ENCODE results near the gene NFE2L2. TPM values are rescaled to one million over a fixed set of nuclear protein-coding genes. Genes with fewer than 3 reads are reported as not detected.

The NFE2L2 gene
- total and polyA plus RNA-seq, 9 of the 15 experiments (the other 6 are each of a cell fraction or from before 2014, with no cell fraction given), result 29.3 to 120 (median 59.3) TPM

DNA sequence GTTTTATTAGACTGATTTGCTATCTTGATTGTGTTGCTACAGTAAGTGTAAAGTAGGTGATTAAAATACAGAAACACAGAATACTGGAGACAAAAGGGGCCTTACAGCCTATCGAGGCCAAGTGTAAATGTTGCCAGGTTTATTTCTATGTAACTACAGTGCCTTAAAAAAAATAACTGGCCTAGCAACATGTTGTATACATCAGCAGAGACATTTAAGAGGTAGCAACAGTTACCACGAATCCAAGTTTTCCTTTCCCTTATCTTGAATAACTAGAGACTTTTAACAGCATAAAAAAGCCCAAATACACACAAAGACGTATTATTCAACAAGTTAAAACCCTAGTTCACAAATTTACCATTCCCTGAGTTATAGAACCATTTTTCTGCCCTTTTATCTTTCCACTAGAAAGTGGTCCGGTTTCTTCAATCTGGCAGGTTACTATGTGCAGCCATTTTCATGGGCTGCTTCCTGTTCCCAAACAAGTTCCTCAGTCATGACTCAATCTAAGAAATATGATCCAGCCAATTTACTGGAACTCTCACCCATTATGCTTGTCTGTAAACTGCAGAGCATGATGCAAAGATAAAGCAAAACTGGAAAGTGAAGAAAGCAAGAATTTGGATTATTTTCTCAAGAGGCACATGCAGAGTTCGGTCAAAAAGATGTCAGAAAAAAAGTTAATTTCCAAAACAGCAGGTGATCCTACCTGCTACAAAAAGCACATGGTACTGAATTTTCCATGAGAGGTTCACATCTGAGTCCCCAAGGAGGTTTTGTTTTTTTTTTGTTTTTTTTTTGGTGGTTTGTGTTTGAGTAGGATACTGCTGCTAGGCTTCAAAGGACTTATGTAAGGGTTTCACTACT, 22.2 kb downstream of the NFE2L2 start (continued):
- TF ChIP-seq, protein P1, sequence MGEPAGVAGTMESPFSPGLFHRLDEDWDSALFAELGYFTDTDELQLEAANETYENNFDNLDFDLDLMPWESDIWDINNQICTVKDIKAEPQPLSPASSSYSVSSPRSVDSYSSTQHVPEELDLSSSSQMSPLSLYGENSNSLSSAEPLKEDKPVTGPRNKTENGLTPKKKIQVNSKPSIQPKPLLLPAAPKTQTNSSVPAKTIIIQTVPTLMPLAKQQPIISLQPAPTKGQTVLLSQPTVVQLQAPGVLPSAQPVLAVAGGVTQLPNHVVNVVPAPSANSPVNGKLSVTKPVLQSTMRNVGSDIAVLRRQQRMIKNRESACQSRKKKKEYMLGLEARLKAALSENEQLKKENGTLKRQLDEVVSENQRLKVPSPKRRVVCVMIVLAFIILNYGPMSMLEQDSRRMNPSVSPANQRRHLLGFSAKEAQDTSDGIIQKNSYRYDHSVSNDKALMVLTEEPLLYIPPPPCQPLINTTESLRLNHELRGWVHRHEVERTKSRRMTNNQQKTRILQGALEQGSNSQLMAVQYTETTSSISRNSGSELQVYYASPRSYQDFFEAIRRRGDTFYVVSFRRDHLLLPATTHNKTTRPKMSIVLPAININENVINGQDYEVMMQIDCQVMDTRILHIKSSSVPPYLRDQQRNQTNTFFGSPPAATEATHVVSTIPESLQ (CRISPR knock-in tag; IDR thresholded peaks at IDR 0.05), result no peak
- TF ChIP-seq ZBED1 (IDR thresholded peaks at IDR 0.05) (no peak; the same call in 1 of the 2 replicates), POLR3G (IDR thresholded peaks at IDR 0.05; ENCODE audit: extremely low read depth, insufficient read length, insufficient replicate concordance) (no peak), KLF10 (CRISPR knock-in tag; IDR thresholded peaks at IDR 0.05) (no peak), SREBF1 (IDR thresholded peaks at IDR 0.05; ENCODE audit: borderline replicate concordance, low read depth, low read length) (no peak), ZNF764 (CRISPR knock-in tag; IDR thresholded peaks at IDR 0.05; ENCODE audit: low read depth) (no peak), TOE1 (IDR thresholded peaks at IDR 0.05; ENCODE audit: borderline replicate concordance) (0 out of 2 replicates have a peak, but pooled peaks have one; percentile 12), TOE1 (CRISPR knock-in tag; IDR thresholded peaks at IDR 0.05; ENCODE audit: borderline replicate concordance, low read depth) (no peak), MAFG (tag; conservative IDR thresholded peaks at IDR 0.05) (no peak; the same call in 1 of the 2 replicates), ZKSCAN3 (CRISPR knock-in tag; IDR thresholded peaks at IDR 0.05) (no peak), NCOR1 (IDR thresholded peaks at IDR 0.05) (peak; percentile 67), SP2 (IDR thresholded peaks at IDR 0.05; ENCODE audit: extremely low read depth, low read depth, low read length, poor library complexity, severe bottlenecking) (no peak), BHLHE40 (IDR thresholded peaks at IDR 0.05; ENCODE audit: low read length) (peak; percentile 40; the same call in 1 of the 2 replicates), ZNF586 (CRISPR knock-in tag; conservative IDR thresholded peaks at IDR 0.05) (no peak), KLF16 (IDR thresholded peaks at IDR 0.05) (no peak), ESRRB (CRISPR knock-in tag; IDR thresholded peaks at IDR 0.05; ENCODE audit: borderline replicate concordance) (no peak), GTF2A2 (tag; IDR thresholded peaks at IDR 0.05) (no peak), ZNF445 (CRISPR knock-in tag; IDR thresholded peaks at IDR 0.05; ENCODE audit: low read depth) (no peak), ZNF232 (CRISPR knock-in tag; IDR thresholded peaks at IDR 0.05) (no peak), DPF2 (IDR thresholded peaks at IDR 0.05) (peak; percentile 95), NR2C2 (CRISPR knock-in tag; IDR thresholded peaks at IDR 0.05) (no peak), NR2C2 (tag; IDR thresholded peaks at IDR 0.05) (peak; percentile 72)
- TF ChIP-seq, protein P2, sequence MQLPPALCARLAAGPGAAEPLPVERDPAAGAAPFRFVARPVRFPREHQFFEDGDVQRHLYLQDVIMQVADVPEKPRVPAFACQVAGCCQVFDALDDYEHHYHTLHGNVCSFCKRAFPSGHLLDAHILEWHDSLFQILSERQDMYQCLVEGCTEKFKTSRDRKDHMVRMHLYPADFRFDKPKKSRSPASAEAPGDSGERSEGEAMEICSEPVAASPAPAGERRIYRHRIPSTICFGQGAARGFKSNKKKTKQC (CRISPR knock-in tag; IDR thresholded peaks at IDR 0.05), result no peak
- TF ChIP-seq, protein P3, sequence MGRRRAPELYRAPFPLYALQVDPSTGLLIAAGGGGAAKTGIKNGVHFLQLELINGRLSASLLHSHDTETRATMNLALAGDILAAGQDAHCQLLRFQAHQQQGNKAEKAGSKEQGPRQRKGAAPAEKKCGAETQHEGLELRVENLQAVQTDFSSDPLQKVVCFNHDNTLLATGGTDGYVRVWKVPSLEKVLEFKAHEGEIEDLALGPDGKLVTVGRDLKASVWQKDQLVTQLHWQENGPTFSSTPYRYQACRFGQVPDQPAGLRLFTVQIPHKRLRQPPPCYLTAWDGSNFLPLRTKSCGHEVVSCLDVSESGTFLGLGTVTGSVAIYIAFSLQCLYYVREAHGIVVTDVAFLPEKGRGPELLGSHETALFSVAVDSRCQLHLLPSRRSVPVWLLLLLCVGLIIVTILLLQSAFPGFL (CRISPR knock-in tag; IDR thresholded peaks at IDR 0.05), result no peak
- TF ChIP-seq, protein P4, sequence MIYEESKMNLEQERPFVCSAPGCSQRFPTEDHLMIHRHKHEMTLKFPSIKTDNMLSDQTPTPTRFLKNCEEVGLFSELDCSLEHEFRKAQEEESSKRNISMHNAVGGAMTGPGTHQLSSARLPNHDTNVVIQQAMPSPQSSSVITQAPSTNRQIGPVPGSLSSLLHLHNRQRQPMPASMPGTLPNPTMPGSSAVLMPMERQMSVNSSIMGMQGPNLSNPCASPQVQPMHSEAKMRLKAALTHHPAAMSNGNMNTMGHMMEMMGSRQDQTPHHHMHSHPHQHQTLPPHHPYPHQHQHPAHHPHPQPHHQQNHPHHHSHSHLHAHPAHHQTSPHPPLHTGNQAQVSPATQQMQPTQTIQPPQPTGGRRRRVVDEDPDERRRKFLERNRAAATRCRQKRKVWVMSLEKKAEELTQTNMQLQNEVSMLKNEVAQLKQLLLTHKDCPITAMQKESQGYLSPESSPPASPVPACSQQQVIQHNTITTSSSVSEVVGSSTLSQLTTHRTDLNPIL (CRISPR knock-in tag; IDR thresholded peaks at IDR 0.05), result no peak

Measured in K562 (cell line).